HFFc6 (cell line): ENCODE data around the gene MMP28. TPM values are rescaled to one million over a fixed set of nuclear protein-coding genes. Genes with fewer than 3 reads are reported as not detected.

Experiments used
- DNase-seq: peaks from one replicate; pipeline ENCODE4 v3.0.0-alpha.2; 2018
- H3K27ac Mint-ChIP-seq: 2 replicates; pipeline ENCODE4 v1.8.0; 2020; ENCODE audit warnings: mild to moderate bottlenecking, mixed read lengths
- H3K27me3 Mint-ChIP-seq: 2 replicates; pipeline ENCODE4 v1.8.0; 2021; ENCODE audit warnings: mild to moderate bottlenecking, moderate library complexity, mixed read lengths; ENCODE audit not compliant: insufficient read depth
- H3K36me3 Mint-ChIP-seq: 2 replicates; pipeline ENCODE4 v1.8.0; 2021; ENCODE audit warnings: low read depth, mixed read lengths
- H3K4me1 Mint-ChIP-seq: 2 replicates; pipeline ENCODE4 v1.8.0; 2020; ENCODE audit warnings: low read depth, mixed read lengths
- H3K4me3 Mint-ChIP-seq: 2 replicates; pipeline ENCODE4 v1.8.0; 2020; ENCODE audit warnings: mild to moderate bottlenecking, moderate library complexity, mixed read lengths
- H3K9me3 Mint-ChIP-seq: 2 replicates; pipeline ENCODE4 v1.8.0; 2020; ENCODE audit warnings: mild to moderate bottlenecking, mixed read lengths
- total RNA-seq, 6 experiments: library from RNA; stranded (reverse); fragmentation: NEBNext Ultra II Directional; extraction: Animal tissue kit (Norgen Biotek cat#: 25700); gene quantifications; 2 replicates in 1 of 6; 3 replicates in 5 of 6; pipeline ENCODE4 v1.2.3, GENCODE V29; 2021
- TF ChIP-seq, protein P1 (sequence below): fragments of 200-600 bp; sonication (generic); IDR thresholded peaks from 2 replicates; pipeline ENCODE4 v1.5.0; 2021; ENCODE audit warnings: antibody characterized with exemption, mild to moderate bottlenecking

Gene MMP28
- total RNA-seq, 6 experiments from 2014 or later: not detected

DNA sequence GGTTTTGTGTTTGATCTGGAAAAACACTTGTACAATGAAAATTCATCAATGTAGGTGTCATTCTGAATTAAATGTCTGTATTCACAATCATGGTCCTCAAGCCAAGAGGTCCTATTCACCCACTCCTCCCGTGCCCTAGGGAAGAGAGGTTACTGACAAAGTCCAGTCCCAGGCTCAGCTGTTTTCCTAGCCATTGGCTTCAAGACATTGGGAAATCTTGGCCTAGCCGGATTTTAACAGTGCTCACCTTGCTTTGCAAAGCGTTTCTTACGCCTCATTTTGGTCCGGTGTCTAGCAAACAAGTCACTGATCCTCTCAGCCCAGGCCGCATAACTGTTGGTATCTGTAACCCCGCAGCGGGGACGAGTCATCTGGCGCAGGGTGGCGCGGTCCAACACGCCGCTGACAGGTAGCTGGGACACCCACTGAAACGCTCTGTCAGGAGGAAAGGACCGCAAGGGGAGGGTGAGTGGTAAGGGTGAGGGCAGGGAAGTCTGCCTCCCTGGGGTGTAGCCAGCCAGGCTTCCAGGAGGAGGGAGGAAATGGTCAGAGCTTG is 16.7 kb downstream of the MMP28 start:
- H3K27ac Mint-ChIP-seq: no peak overlapping the region
- no peak for DNase-seq
- peaks cover 62% of the 10 kb centered on the region for H3K27me3 Mint-ChIP-seq
- no peaks in the 10 kb centered on the region for H3K36me3 Mint-ChIP-seq
- H3K4me1 Mint-ChIP-seq: peaks cover 22% of the 10 kb centered on the region
- TF ChIP-seq, protein P1, sequence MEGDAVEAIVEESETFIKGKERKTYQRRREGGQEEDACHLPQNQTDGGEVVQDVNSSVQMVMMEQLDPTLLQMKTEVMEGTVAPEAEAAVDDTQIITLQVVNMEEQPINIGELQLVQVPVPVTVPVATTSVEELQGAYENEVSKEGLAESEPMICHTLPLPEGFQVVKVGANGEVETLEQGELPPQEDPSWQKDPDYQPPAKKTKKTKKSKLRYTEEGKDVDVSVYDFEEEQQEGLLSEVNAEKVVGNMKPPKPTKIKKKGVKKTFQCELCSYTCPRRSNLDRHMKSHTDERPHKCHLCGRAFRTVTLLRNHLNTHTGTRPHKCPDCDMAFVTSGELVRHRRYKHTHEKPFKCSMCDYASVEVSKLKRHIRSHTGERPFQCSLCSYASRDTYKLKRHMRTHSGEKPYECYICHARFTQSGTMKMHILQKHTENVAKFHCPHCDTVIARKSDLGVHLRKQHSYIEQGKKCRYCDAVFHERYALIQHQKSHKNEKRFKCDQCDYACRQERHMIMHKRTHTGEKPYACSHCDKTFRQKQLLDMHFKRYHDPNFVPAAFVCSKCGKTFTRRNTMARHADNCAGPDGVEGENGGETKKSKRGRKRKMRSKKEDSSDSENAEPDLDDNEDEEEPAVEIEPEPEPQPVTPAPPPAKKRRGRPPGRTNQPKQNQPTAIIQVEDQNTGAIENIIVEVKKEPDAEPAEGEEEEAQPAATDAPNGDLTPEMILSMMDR: no peak
- H3K4me3 Mint-ChIP-seq: no peak overlapping the region
- H3K9me3 Mint-ChIP-seq: no peaks in the 10 kb centered on the region

DNA sequence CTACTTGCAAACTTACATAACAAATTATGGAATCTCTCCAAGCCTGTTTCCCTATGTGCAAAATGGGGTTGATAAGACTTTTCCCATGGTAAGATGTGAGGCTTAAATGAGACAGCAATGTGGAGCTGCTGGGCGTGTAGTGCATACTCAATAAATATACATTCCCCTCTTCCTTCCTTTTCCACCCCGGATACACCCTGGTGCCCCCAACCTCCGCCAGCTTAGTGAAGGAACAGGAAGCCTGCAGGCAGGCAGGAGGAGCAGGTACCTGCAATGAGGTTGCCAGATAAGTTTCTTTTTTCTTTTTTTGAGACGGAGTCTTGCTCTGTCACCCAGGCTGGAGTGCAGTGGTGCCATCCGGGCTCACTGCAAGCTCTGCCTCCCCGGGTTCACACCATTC is 19.9 kb downstream of the MMP28 start:
- Mint-ChIP-seq H3K27ac (no peak overlapping the region), H3K27me3 (peaks cover 57% of the 10 kb centered on the region), H3K4me1 (peaks cover 18% of the 10 kb centered on the region), H3K9me3 (no peaks in the 10 kb centered on the region), H3K36me3 (no peaks in the 10 kb centered on the region), H3K4me3 (no peak overlapping the region)
- no peak for DNase-seq
- TF ChIP-seq, protein P1: no peak

DNA sequence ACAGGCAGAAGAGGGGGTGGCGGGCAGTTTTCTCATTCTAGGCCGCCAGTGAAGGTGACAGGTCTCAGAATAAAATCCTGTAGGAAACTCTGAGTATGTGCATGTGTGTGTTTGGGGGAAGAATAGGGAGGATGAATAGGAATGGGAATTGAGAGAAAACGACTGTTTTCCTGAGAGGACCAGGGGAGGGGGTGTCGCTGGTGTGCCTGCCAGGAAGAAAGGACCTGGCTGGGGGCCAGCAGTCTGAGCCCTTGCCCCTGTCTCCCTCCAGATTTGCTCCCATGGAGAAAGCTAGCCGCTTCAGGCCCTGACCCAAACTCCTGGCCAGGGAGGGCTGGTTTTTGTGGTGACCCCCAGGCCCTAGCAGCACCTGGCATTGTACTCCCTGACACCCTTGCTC is 20.4 kb downstream of the MMP28 start:
- Mint-ChIP-seq H3K27ac (no peak overlapping the region), H3K27me3 (peaks cover 54% of the 10 kb centered on the region), H3K4me1 (peaks cover 18% of the 10 kb centered on the region), H3K9me3 (no peaks in the 10 kb centered on the region), H3K4me3 (no peak overlapping the region), H3K36me3 (no peaks in the 10 kb centered on the region)
- TF ChIP-seq, protein P1: no peak
- DNase-seq: no peak

DNA sequence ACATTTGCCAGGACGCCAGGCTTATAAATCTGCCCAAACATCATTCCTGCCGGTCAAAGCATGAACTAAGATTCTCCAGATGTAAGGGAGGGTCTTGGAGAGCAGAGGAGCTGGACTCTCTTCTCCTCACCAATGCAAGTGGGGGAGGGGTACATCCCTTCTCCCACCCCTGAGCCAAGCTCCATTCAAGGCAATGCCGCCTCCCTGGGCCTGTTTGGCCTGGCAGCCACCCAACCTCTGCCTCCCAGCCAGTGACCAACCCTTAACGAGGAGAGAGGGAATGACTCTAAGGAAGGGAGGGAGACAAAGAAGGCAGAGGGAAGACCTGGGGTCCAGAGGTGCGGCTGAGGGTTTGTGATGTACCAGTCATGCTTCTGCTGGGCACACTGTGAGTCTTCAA is 20.9 kb downstream of the MMP28 start:
- TF ChIP-seq, protein P1: no peak
- no peak for DNase-seq
- Mint-ChIP-seq H3K4me3 (no peak overlapping the region), H3K36me3 (no peaks in the 10 kb centered on the region), H3K4me1 (peaks cover 18% of the 10 kb centered on the region), H3K9me3 (no peaks in the 10 kb centered on the region), H3K27ac (no peak overlapping the region), H3K27me3 (peaks cover 54% of the 10 kb centered on the region)

DNA sequence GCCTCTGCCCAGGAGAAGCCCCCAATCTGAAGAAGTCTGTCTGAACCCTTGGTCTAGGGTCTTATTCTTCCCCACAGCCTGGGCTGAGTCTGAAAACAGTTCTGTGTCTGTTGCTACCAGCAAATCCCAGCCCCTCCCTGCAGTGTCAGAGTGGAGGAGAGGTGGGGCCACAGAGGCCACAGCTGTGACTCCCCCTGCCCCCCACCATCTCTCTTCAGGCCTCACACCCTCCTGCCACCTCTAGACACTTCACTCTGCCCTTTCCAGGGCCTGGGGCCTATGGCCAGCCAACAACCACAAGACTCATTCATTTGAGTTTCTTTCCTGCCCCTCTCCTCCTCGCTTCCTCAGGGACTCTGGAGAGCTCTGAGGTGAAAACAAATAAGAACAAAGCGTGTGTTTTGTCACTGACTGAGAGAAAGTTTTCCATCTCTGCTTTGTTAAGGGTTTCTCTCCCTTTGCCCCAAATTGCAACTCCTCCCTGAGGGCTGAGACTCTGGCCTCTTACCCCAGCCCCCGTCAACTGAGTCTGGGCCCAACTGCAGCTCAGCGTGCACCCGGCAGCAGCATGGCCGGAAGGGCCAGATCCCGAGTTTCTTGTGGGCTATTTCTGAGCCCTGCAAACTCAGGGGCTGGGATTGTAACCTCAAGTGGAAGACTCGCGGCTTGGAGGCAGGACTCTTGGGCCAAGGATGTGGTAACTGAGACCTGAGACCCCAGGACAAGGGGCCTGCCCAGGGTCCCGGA is 21.6 kb downstream of the MMP28 start:
- Mint-ChIP-seq H3K4me3 (no peak overlapping the region), H3K27me3 (peaks cover 58% of the 10 kb centered on the region), H3K4me1 (peaks cover 17% of the 10 kb centered on the region), H3K36me3 (no peaks in the 10 kb centered on the region), H3K9me3 (no peaks in the 10 kb centered on the region), H3K27ac (no peak overlapping the region)
- TF ChIP-seq, protein P1: no peak
- DNase-seq: no peak
